Measurements from ENCODE around the gene TIE1.

DNA sequence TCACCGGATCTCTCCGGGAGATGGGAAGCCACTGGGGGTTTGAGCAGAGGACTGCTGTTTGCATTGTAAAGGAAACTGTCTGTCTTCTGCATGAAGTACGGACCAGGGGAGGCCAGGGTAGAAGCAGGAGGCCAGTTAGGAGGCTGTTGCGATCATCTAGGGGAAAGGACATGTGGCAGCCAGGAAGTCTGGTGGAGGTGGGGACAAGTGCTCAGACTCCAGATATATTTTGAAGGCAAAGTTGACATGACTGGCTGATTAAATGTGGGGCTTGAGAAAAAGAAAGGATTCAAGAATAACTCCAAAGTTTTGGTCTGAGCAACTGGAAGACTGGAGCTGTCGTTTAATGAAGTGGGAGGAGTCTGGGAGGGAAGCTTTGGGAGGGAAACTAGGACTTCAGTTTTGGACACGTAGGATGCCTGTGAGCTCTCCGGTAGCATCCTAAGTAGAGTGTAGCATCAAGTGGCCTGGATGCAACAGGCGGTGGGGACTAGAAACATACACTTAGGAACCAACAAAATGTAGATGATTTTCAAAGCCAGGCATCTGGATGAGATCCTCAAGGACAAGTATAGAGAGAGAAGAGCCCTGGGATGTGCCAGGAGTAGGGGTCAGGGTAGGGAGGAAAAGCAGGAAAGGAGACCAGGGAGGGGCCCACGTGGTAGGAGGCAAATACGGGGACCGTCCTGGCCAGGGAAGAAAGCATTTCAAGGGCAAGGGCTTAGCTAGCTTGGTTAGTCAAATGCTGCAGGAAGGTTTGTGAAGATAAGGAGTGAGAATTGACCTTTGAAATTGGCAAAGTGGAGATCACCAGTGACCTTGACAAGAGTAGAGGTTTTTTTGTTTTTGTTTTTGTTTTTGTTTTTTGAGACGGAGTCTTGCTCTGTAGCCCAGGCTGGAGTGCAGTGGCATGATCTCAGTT, 11.7 kb upstream of the TIE1 start:
- TF ChIP-seq, protein P1, sequence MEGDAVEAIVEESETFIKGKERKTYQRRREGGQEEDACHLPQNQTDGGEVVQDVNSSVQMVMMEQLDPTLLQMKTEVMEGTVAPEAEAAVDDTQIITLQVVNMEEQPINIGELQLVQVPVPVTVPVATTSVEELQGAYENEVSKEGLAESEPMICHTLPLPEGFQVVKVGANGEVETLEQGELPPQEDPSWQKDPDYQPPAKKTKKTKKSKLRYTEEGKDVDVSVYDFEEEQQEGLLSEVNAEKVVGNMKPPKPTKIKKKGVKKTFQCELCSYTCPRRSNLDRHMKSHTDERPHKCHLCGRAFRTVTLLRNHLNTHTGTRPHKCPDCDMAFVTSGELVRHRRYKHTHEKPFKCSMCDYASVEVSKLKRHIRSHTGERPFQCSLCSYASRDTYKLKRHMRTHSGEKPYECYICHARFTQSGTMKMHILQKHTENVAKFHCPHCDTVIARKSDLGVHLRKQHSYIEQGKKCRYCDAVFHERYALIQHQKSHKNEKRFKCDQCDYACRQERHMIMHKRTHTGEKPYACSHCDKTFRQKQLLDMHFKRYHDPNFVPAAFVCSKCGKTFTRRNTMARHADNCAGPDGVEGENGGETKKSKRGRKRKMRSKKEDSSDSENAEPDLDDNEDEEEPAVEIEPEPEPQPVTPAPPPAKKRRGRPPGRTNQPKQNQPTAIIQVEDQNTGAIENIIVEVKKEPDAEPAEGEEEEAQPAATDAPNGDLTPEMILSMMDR (IDR thresholded peaks at IDR 0.05) = no peak
- no peak for TF ChIP-seq POLR2A (IDR thresholded peaks at IDR 0.05)

Data from Peyer's patch (tissue), 4 donors.